HG03135 (cell line): ENCODE data around the gene CHRDL2.

Experiments
- ATAC-seq: cut with Tn5 transposase; IDR thresholded peaks from one replicate; pipeline ENCODE4 v1.9.1; 2021; ENCODE audit warnings: mild to moderate bottlenecking, moderate library complexity; ENCODE audit not compliant: unreplicated experiment

CHRDL2 gene

DNA sequence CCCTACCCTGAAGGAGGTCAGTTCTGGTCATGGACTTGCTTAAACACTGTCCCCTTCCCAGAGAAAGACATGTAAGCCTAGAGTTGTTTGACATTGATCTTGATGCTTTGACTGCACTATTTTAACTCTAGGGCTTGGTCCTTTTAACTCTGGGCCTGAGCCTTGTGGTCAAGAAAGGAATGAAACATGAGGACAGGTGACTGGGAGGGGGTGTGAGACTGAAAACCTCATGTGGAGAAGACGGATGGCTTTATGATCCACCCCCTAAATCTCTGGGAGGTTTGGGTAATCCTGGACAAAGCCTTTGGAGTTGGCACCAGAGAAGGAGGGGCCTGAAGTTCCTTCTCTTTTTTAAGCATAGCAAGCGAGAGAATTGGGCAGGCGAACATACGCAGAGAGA, 17.5 kb downstream of the CHRDL2 start:
- no peak for ATAC-seq

DNA sequence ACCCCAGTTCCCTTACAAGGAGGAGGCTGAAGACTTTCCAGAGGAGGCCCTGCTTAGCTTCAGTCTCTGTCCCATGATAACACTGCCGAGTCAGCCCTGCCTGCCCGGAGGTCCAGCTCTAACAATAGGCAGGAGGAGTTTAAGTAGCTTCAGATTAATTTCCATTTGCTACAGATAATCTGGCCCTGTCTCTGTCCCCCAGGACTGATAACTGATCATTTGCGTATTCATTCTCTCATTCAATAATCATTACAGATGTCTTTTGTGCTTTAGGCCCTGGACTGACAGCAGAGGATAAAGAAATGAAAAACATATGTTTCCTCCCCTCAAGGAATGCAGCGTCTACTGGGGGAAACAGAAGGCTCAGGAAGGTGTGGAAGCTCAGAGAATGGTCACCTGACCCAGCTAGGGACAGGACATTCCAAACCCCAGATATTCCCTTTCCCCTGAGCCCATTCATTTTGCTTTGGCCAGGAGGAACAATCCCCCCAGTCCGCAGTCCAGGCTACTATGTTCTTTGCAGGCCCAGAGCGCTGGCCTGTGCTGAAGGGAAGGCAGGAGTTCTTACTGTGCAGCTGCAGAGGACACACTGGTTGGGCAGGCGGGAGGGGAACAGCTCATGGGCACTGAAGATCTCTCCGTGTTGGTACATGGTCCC, 20.8 kb downstream of the CHRDL2 start:
- no peak for ATAC-seq

DNA sequence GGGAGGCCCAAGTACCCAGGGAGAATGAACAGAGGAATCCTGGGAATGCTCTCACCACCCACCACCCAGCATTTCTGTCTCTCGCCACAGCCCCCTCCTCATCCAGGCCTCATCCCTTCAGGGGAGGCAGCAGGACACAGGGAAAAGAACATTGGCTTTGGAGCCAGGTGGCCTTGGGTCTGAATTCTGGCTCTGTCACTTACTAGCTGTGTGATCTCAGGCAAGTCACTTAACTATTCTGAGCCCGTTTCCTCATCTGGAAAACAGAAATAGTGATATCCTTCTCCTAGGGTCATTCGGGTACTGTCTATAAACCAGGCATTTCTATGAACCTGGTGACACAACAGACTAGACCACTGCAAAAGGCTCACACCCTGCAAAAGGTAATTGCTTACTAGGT, 22.1 kb downstream of the CHRDL2 start:
- no peak for ATAC-seq

DNA sequence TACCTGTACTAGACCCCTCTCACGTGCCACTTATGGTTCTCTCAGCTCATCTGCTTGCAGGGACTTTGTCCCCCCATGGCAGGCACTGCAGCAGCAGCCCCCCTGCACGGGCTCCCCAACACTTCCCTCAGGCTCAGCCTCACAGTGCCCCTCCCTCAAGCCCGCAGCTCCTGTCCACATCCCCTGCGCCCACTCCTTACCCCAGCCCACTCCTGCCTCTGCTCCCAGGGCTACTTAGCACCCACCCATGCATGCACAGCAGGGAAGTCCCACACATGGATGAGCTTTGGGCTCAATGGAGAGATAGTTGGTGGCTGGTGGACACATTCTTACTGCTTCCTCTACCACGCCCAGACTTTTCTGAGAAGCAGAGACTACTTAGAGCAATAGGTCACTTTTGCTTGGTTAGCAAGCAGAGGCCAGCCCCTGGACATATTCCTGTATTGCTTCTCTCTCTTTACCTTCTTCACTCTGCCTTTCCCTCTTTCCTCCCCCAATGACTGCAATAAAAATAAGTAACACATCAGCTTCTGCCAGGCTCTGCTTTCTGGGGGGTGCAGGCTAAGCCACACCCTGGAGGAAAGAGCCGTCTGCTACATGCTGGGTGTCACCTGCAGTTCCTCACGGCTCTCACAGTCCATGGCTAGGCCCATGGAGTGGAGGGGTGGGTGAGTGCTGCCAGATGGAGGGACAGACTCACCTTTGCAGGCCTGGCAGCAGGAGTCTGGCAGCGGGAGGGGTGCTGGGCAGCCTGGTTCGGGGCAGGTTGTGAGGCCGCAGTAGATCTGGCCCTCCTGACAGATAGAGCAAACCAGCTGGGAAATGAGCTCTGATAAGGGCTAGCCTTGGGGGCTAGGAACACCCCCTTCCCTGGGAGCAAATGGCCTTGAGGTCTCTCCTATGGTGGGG, 23.4 kb downstream of the CHRDL2 start:
- no peak for ATAC-seq

DNA sequence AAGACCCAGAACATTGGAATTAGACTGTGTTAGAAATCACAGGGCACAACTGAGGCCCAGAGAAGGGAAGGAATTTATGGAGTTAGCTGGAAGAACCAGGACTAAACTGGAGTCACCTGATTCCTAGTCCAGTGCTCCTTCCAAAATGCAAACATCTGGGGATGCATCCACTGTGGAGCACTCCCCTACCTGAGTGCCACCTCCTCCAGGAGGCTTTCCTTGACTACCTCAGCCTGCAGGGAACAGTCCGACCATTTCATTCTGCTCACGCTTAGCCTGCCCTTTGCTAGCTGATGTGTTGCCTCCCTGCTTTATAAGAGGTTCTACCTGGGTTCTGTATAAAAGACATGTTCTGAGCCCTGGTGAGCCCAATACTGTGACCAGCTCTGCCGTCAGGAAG, 24.0 kb downstream of the CHRDL2 start:
- no peak for ATAC-seq

DNA sequence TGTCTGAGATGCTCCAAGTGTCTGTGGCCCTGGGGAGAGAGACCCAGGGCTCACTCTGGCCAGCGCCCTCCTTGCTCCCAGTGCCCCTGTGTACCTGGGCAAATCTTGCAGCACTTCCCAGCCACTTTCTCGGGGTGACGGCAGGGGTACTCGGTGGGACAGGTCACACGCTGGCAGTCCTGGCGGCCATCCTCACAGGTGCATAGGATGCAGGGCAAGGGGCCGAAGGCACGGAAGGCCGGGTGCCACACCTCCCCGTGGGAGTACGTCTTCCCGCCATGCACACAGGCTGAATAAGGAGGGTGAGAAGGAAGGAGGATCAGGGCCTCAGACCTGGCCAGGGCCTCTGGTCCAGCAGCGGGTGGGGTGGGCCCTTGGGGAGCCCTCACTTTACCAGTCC, 28.0 kb downstream of the CHRDL2 start:
- ATAC-seq, result no peak

DNA sequence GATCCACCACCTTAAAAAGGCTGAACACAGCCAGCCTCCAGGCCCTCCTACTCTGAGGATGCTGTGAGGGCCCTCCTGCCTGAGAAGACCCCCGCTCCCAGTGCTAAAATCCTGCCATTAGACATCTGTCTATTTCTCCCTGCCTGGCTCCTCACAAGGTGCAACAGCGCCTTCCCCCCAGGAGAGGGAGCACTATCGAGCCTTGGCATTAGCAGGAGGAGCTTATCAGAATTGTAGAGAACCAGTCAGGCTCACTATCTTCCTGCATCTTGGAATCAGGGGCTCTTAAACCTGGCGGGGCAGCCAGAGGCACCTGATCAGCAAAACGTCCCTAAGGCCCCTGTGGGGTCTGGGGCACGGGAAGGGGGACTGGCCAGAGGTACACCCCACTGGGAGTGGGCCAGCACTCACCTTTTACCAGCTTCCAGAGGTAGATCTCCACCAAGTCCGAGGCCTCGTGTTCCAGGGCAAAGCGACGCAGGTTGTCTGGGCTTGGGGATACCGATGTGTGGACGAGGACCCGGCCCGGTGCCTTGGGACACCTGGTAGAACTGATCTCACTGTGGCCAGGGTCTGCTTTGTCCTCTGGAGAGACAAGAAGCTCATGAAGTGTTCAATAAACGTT, 28.7 kb downstream of the CHRDL2 start:
- peak; percentile 63 for ATAC-seq

DNA sequence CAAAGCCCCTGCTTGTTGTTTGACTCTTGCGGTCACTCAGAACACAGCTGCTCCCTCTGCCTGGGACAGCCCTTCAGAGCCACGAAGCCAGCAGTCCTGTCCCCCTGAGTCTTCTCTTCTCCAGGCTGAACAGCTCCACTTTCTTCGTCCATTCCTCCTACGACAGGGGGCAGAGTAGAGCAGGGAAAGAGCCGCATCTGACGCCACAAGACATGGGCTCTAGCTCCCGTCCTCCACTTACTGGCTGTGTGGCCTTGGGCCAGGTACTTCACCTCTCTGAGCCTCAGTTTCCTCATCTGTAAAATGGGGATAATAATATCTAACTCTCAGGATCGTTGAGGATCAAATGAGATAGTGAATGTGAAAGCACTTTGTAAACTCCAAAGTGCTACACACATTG, 29.9 kb downstream of the CHRDL2 start:
- ATAC-seq, result no peak

DNA sequence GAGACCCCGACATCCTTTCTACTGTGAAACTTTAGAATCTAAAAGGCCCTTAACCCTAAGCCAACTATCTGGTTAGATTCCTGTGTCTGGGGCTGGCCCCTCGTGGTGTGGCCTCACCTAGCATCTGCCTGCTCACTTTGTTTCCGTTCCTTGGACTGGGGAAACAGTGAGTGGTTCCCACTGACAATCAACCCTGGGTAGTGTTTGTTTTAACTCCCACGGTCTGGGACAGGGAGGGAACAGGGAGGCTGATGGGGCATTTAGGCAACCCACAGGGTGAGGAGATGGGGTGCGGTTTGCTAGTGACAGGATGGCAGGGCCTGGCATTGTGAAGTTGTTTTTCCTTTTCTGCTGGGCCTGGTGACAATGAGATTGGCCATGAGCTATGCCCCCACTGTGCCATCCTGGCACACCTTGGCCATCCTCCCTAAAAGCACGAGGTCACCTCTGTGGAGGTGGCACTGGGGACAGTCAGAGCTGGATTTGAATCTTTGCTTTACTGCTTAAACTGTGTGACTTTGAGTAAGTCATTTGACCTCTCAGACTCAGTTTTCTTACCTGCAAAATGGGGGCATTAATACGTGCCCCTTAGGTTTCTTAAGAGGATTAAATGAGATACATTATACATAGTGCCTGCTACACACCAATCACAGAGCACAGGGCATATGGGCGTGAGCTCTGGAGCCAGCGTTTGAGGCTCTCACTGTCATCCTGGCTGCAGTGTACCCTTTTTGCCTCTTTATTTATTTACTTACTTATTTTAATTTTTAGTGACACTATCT, 31.4 kb downstream of the CHRDL2 start:
- ATAC-seq, result no peak

DNA sequence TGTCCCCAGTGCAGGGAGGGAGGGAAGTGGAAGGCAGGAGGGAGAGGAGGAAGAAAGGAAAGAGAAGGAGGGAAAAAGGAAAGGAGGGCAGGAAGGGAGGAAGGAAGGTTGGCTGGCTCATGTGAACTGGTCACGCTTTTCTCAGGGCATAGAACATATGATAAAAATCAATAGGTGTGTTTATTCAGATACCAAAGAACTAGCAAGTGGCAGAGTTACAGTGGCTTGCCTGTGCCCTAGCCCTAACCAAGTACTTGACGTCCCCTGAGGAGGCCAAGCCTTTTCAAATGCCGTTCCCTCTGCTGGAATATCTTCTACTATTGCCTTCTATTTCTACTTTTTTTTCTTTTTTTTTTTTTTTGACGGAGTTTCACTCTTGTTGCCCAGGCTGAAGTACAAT, 33.5 kb downstream of the CHRDL2 start:
- ATAC-seq, result no peak

DNA sequence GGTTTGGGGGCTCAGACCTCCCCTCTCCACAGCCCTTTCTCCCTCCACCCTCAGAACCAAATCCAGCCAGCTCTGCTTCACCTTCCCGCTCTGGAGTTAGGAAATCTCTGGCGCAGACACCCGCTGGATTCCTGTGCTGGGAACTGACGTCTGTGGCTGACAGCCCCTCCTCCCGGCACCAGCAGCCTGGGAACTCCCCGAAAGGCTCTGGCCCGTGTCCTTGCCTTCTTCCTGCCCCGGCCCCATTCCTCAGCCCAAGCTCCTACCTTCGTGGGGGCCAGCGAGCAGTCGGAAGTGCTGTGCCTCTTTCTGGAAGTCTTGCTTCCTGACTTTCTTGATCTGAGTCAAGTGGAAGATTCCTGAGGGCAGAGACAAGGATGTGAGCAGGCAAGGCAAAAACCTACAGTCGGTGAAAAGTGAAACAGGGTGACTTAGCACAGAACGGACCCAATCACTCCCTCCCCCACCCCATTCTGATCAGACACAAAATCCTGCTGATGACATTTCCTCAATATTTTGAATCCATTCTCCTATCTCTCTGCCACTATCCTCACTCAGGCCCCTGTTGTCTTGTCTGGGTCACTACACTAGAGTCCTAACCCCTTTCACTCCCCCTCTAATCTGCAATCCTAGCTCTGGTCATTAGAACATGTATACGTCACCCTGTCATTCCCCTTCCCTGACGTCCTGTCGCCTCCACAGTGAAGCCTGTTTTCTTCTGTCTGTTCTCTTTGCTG, 34.1 kb downstream of the CHRDL2 start:
- ATAC-seq, result no peak

DNA sequence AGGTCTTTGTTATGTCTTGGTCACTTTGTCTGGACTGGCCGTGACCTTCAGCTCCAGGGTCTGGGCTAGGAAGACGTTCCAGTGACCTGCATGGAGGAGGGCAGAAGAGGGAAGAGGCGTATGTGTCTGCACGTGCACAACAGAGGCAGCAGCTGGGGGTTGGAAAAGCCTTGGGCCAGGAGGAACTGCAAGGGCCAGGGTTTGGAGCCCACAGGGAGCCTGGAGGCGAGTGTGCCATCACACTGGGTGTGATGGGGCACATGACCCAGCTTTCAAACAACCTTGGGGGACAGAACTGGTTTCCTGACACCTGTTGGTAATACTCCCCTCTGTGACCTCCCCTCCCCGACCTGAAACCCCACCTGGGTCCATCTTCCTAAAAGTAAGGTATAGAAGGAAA, 34.7 kb downstream of the CHRDL2 start:
- ATAC-seq, result no peak

DNA sequence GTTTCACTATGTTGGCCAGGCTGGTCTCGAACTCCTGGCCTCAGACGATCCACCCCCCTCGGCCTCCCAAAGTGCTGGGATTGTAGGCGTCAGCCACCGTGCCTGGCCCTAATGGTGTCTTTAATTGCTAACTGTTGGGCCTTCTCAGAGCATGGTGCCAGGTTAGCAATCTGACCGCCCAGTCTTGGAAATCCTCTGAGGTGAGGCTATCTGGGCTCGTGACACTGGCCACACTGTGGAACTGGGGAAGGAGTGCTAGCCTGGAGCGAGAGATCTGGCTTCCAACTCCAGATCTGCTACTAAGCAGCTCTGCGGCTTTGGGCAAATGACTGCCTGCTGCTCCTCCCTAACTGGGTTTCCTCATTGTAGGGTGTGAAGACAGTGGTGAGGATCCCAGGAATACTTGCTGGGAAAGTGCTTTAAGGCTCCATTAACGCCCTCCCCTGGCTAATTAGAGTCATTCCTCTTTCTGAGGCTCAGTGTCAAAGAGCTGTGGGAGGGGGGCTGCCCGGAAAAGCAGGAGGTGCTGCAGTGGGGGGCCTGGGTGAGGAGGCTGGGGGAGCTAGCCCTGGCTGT, 35.4 kb downstream of the CHRDL2 start:
- no peak for ATAC-seq

DNA sequence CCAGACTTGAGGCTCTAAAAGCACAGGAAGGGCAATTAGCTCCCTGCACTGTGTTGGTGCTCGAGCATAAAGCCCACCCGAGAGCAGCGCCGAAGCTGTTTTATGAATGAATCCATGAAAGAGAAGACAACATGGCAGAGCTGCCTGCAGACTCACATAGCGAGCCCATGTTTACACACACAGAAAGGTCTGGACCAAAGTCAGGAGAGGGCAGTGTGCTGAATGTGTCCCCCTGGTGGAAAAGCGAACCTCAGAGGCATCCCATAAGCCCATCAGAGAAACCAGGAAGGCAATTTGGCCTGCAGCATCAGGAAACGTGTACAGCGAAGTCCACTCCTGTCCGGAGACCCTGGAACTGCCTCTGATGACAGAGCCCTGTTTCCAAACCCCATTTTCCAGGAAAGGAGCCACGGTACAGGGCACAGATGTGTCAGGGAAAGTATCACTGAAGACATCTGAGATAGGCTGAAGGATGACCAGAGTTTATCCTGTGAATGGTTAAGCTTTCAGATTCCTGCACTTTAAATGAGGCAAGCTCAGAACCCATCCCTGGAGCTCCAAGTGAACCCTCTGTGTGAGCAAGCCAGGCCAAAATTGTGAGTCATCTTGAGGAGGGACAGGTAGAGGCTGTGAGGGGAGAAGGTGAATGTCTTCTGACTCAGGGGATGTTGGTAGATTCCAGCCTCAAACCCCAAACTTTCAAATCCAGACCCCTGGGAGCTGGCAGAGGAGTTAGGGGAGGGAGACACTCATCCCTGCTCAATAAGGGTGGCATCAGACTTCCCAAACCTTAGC, 36.9 kb downstream of the CHRDL2 start:
- no peak for ATAC-seq

DNA sequence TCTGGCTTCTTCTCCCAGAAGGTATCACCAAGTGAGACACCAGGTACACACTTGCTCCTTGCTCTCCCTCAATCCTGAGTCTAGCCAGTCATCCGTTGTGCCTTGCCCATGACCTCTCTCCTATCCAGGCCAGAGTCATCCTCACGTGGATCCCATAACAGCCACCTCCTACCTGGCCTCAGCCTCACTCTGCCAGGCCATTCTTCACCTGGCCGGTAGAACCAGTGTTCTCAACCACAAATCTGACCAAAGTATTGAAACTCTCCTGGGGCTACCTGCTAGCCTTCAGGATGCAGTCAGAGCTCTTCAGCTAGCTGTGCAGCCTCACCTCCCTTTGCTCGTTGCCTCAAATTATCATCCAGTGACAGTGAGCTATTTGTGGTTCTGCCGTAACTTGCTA, 37.7 kb downstream of the CHRDL2 start:
- no peak for ATAC-seq

DNA sequence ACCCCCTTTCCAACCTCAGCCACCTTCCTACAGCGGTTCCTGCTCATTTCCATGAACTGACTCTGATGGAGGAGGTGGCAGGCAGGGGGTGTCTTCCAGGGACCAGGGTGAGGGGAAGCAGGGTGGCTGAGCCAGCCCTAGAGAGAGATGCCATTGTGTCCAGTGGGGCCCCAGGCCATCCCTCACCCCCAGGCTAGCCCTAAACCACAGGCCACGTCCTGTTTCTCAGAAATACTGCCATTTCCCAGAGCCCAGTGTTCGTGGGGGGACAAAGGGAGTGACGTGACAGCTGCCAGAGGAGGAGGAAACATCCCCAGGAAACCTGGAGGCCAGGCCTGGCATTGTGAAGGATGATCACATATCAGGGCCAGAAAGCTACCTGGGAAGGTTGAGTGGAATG, 39.5 kb downstream of the CHRDL2 start:
- no peak for ATAC-seq

DNA sequence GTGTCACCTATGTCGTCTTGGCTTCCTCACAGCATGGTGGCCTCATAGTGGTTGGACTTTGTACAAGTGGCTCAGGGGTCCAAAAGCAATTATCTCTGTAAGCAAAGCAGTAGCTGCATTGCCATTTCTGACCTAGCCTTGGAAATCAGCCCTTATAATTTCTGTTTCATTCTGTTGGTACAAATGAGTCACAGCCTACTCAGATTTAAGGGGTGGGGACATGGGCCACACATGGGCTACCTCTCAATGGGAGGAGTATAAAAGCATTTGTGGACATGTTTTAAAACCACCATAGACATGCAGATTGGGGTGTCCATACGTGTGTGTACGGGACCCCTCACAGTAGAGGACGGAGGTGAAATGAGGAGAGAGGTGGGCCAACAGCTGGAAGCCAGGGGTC, 41.6 kb downstream of the CHRDL2 start:
- no peak for ATAC-seq

DNA sequence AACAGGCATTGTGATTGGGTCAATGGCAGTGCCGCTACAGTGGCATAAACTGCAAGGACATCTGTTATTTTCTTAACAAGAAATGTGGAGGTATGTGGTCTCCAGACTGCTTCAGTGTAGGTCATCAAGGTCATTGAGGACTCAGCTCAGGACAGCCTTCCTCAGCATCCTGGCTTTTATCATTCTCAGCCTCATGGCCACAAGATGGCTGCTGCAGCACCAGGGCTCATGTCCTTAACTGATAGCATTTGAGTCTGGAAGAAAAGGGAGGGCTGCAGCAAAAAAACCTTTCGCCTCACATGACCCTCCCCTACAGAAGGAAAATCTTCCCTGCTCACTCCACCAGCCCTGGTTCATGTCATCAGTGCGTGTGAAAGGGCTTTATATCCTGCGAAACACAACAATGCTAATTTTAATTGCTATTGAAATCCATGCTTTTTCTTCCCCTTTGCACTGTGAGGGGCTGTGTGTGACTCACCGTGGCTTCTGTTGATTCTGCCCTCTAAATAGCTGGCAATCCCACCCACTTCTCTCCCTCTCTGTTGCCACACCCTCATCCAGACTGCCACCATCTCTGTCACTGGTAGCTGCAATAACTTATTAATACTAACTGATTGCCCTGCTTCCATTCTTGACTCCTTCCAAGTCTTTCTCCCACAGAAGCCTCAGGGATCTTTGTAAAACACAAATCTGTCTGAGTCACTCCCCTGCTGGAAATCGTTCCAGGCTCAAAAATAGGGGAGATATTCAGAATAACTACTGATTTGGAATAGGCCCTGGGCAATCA, 43.8 kb downstream of the CHRDL2 start:
- no peak for ATAC-seq

DNA sequence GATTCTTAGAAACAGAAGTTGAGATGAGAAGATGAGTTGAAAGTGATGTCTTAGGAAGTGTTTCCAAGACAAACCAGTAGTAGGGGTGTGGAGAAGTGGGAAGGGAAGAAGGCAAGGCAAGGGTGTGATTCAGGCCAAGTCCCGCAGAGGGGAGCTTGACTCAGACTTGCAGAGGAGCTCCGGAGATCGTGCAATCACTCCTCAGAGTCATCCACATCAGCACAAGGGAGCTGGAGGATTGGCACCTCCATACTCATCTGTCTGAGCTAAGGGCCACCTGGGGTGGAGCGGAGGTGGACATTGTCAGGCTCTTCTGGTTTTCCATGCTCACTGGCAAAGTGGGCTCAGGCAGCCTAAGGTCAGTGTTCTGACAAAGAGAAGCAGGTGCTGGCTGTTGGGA, 44.4 kb downstream of the CHRDL2 start:
- ATAC-seq, result no peak
